HS-5 (cell line): ENCODE data around the gene GIMAP6.
A peak's percentile ranks its signal among the peaks of the same experiment; 100 is the strongest.
"Not testable (repeated sequence)": the region's sequence is repeated elsewhere in the genome, so short reads cannot be mapped to it uniquely, and the experiment has no call there.

ENCODE experiments used
- DNase-seq: peaks from one replicate; pipeline ENCODE4 v3.0.0-alpha.2; 2012; ENCODE audit warnings: low read depth

Gene GIMAP6

DNA sequence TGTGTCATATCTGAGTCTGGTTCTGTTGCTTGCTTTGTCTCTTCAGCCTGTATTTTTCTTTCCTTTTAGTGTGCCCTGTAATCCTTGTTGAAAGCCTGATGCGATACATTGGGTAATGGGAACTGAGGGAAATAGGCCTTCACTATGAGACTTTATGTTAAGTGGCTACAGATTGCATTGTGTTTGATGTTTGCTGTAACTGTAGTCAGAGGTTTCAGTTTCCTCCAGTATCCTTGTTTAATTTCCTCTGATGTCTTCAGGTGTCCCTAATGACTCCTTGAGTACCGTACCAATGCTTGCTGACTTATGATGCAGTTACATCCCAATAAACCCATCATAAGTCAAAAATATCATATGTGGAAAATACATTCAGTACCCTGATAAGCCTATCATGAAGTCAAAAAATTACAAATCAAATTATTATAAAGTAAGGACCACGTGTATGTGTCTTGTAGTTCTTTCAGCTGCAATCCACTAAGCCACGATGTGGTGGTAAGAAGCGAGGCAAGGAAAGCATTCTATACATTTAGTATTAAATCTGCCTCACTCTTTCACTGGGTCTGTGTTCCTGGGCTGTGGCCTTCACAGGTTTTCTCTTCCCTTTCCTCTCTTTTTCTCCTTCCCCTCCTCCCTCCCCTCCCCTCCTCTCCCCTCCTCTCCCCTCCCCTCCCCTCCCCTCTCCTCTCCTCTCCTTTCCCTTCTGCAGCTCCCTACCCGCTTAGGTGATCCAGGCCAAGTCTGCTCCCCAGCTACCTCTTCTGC is 13.3 kb upstream of the GIMAP6 start:
- DNase-seq = no peak

- DNase-seq = no peak
These were observed 10.7 kb upstream of the GIMAP6 start for GRCh38 chr7:150642926-150643325.

DNA sequence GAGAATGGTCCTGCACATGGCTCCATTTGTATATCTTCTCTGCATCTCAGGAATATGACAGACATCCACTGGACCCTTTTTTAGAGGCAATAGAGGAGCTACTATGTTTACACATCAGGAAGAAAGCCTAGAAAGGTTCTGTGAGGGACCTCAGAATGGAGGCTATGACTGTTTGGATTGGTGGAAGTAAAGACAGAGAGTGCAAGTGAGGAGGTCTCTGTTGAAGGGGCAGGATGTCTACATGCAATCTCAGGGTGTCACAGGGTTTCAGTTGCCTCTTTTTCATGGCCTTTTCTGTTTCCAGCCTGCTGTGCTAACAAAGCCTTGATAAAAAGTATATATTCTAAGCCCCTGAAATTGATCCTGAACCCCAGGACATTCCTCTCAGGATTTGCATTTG is 9.7 kb upstream of the GIMAP6 start:
- no peak for DNase-seq

DNA sequence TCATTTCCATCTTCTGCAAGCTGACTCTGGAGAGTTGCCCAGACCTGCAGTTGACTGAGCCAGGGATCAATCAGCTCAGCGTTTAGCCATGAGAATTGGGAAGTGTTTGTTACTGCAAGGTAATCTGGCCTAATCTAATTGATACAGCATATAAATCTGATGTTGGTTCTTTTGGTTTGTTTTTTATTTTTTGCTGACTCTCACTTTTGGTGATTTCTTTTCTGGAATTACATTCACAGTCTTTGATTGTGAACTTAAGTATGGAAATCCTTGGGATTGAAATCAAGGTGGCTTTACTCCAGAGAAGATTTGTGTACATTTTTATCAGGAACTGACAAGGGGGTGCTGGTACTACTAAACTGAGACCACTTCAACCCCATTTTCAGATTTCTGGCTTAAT is 1.7 kb upstream of the GIMAP6 start:
- DNase-seq = no peak

DNA sequence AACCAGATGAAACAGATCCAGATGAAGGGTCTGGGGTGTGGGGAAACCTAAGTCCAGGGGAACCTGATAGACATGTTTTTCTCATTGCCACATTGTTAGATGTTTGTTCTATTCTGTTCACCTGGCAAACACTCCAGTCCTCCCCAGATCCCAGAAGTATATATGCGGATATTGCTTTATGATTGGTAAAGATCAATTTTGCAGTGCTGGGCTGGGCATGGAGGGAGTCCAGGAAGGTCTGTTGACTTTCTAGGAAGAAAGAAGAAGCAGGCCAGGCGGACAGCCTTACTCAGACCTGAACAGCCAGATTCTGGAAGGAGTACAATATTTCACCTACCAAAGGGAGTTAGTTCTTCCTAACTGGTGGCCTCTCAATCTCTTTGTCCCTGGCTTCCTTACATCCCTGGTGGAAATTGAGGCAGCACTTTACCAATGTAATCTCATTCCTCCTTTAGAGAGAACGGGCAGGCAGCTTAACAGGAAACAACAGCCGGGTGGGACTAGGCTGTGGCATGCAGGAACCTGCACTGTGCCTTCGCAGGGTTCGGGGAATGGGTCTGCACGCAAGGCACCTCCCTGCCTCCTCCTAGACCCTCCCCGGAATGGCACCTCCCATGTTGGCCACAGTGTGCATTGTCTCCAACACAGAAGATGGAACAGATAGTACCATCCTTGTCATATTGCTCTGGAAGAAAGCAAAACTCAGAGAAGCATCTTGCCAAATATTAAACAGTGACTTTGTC is 930 bp downstream of the GIMAP6 start:
- no peak for DNase-seq

DNA sequence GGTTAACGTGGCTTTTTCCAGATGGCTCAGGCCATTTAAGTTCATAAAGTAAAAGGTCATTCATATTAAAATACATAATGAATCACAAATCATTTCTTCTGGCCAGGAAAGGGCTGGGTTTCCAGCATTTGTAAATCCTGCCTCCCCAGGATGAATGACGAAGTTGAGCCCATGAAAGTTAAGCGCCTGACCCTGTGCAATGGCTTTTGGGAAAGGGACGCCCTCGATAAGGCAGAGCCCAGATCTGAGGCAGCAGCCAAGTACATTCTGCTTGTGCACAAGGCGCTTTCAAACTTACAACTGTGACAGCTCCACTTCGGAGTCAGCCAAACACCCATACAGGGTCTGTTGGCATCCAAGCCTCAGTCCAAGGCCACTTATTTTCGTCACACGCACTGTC is 2.8 kb downstream of the GIMAP6 start:
- DNase-seq = no peak

GRCh38 chr7:150627959-150628358 is 4.2 kb downstream of the GIMAP6 start:
- DNase-seq = no peak

- DNase-seq = no peak
These were observed 5.5 kb downstream of the GIMAP6 start for GRCh38 chr7:150626696-150627095.

DNA sequence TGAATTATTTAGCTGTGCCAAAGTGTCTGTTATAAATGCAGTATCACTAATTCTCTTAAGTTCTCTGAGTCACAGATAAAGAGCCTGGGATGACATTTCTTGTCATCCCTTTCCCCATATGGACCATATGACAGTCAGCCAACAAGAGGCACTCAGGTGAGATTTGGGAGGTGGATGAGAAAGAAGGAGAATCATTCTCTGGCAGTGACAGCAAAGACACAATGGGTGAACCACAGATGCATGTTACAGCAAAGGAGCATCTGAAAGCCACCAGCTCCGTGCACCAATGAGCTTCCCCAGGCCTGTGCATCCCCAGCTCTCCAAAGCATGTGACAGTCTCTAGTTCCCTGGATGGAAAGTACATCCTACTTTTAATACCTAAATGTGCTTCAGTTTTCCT is 10.8 kb downstream of the GIMAP6 start:
- DNase-seq = no peak

DNA sequence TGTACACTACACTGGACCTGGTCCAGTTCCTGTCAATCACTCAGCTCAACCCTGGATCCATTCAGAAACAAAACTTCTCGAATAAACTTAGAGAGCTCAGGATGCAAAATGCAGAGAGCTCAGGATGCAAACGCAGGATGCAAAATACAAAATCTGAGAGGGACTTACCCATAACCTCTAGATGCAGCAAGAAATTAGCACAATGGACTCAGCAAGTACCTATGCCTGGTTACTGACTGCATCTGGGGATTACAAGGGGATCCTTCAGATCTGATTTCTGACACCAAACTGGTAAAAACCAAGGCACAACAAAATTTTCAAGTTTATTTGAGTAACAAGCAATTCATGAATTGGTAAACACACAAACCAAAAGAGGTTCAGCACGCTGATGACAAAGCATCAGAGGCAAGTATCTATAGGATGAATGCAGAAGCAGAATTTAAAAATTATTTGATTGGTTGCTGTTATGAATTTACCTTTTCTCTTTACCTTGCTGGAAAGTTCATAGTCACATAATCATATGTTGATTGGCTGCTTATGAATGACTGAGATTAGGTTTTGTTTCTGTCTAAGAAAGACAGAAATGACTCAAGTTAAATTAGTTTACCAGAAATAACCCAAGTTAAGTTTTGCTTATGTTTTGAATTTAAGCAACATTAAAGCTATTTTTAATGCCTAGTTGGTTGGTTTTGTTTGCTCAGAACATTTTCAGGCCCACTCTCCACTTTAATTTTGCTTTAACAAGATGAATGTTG is 11.4 kb downstream of the GIMAP6 start:
- DNase-seq = no peak

GRCh38 chr7:150620061-150620460 is 12.1 kb downstream of the GIMAP6 start:
- peak; percentile 22 for DNase-seq

DNA sequence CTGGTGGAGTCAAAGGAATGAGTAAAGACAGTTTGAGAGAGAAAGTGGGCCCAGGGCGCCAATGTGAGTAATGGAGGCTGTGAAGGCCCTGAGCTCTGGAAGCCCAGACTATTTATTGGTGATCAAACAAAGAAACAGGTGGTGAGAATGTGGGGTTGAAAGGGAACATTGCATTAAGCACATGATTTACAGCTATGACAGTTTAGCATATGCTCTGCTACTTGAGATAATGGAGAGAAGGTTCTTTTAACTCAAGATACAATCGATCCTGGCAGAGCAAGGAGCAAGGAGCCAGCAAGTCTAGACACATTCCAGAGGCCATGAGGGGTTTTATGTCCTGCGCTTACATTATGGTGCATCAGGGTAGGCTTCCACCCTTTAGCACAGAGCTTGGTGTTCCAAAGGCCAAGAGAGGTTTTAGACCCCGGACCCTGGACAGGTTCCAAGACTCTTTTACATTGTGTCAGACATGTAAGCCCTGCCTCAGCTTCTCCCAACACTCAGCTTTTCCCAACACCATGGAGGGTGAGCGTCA is 16.9 kb downstream of the GIMAP6 start:
- not testable (repeated sequence) for DNase-seq

DNA sequence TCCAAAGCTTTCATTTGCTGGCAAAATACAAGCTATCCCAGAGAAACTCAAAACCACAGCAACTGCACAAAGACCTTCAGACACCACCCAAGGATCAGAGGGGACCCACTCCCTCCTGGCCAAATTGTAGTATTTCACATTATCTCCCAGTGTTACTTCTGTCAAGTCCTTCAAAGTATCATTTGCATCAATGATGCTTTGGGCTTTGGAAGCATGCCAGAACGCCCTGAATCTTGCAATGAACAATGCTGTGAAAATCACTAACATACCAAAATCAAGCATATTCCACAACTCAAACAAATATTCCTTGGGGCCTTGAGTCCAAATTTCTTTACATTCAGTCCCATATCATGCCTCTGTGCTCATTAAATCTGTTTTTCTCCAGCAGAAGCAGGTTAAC is 17.8 kb downstream of the GIMAP6 start:
- not testable (repeated sequence) for DNase-seq

- no peak for DNase-seq
These were observed 18.3 kb downstream of the GIMAP6 start for GRCh38 chr7:150613880-150614279.

DNA sequence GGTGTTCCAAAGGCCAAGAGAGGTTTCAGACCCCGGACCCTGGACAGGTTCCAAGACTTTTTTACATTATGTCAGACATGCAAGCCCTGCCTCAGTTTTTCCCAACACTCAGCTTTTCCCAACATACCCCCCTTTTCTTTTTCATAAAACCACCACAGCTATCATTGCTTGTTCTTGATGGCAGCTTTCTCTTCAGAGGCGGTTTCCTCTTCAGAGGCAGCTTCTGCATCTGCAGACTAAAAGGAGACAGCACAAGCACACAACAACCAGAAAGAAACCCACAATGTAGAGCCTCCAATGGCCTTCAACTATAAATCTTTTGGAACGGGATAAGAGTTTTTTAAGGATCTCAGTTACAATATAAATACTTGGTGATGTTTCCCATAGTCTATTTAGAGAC is 19.3 kb downstream of the GIMAP6 start:
- no peak for DNase-seq

DNA sequence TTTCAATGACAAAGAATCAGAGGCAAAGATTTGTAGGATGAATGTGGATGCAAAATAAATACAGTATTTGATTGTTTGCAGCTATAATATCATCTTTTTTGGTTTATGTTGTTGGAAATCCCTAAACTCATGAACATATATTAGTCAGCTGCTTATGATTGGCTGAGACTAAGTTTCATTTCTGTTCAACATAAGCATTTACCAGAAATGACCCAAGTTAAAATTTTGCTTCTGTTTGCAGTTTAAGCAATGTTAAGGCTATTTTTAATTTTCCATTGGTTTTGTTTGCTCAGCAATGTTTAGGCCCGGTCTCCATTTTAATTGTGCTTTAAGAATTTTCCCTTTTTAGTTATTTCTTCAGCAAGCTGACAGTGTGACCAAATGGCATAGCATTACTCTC is 22.0 kb downstream of the GIMAP6 start:
- DNase-seq = no peak

DNA sequence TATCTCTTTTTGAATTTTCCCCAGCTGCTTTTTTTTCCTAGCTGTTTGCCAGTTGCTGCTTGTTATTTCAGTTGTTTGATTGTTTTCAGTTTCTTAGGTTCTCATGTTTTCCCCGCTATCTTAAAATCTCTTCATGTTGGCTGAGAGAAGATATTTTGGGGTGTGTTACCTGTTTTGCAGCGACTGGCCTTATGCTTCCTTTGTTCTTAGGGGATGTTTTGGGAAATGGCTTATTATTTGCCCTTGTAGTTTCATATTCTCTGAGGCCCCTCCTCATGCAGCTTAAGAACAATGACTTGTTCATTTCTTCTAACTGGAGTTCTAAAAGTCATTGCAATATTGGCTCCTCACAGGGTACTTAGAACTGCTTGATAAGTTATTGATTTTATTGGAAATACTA is 28.6 kb downstream of the GIMAP6 start:
- not testable (repeated sequence) for DNase-seq

GRCh38 chr7:150595361-150595760 is 36.8 kb downstream of the GIMAP6 start:
- DNase-seq = no peak

GRCh38 chr7:150594805-150595204 is 37.4 kb downstream of the GIMAP6 start:
- no peak for DNase-seq

DNA sequence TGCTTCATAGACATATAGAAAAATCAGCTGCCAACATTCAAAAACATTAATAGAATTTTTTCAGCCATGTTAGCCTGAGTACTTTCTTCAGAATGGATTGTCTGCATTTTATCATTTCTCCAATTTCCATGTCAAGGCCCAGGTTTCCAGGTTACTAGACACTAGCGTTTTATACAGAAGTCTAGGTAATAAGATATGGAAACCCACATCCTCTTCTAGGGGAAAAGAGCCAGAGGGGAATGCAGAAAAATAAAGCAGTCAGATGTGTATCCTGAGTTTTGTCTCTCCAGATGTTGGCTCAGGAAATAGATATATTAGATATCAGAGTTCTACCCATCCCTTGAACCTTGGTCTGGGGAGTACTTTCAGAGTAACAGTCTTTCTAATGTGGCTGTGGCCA is 44.6 kb downstream of the GIMAP6 start:
- DNase-seq = no peak

DNA sequence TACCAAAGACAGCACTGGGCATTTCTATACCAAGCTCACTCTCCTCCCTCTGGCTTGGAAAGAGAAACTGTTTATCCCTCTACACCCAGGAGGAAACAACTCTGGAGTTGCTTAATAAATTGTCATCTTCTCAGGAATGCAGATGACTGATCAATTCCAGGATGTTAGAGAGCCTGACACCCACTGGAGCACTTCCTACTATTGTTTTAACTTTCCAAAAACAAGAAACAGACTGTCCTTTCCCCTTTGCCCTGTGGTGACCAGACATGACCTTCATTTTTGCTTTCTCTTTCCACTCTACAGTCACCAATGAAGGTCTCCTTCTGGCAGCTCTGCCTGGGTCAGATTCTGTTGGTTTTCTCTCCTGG is 45.4 kb downstream of the GIMAP6 start:
- no peak for DNase-seq

- no peak for DNase-seq
These were observed 46.0 kb downstream of the GIMAP6 start for GRCh38 chr7:150586068-150586784.
